ENCODE data around the gene MPHOSPH9. TPM values are rescaled to one million over a fixed set of nuclear protein-coding genes. Genes with fewer than 3 reads are reported as not detected.

The MPHOSPH9 gene
- total and polyA plus RNA-seq, 2 donors (not counting 1 experiment from before 2014, with no cell fraction given), result 11.8 to 45.1 TPM

DNA sequence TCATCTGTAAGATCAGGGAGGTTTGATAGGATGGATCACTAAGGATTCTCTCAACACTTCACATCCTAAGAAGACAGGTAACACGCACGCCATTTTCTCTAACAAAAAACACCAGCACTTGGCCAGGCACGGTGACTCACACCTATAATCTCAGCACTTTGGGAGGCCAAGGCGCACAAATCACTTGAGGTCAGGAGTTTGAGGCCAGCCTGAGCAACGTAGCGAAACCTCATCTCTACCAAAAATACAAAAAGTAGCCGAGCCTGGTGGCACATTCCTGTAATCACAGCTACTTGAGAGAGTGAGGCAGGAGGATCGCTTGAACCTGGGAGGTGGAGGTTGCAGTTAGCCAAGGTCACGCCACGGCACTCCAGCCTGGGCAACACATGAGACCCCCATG, 49.2 kb upstream of the MPHOSPH9 start:
- Histone ChIP-seq H3K9me3 (ENCODE audit: control extremely low read depth in 1 of 3, control insufficient read depth in 2 of 3, insufficient read depth in 1 of 3, low read length in 2 of 3) (no peaks in the 10 kb centered on the region), H3K36me3 (replicated peaks in 1 of 2; ENCODE audit: control extremely low read depth in 1 of 2, control insufficient read depth in 1 of 2, extremely low read depth in 1 of 2, insufficient read depth in 2 of 2, low read length in 1 of 2) (no peaks in the 10 kb centered on the region), H3K4me3 (ENCODE audit: control extremely low read depth in 1 of 5, extremely low read depth in 1 of 5, insufficient read depth in 1 of 5, low read depth in 2 of 5, low read length in 4 of 5) (no peak overlapping the region), H4K20me1 (ENCODE audit: control insufficient read depth, insufficient read depth, low read length, poor library complexity, severe bottlenecking) (no peaks in the 10 kb centered on the region), H2AFZ (ENCODE audit: insufficient read depth, low read depth, low read length, poor library complexity, severe bottlenecking) (no peak overlapping the region), H3K79me2 (ENCODE audit: control insufficient read depth, insufficient read depth, low read length) (no peaks in the 10 kb centered on the region), H3K4me1 (ENCODE audit: control insufficient read depth in 2 of 2, insufficient read depth in 2 of 2, low read length in 2 of 2) (peaks cover 0 to 13% of the 10 kb centered on the region in 2 donors), H3K27ac (ENCODE audit: low read length in 2 of 2) (no peak overlapping the region), H3K27me3 (replicated peaks in 1 of 4; ENCODE audit: control extremely low read depth in 1 of 4, control insufficient read depth in 3 of 4, insufficient read depth in 4 of 4, low read length in 3 of 4) (no peaks in the 10 kb centered on the region), H3K4me2 (replicated peaks; ENCODE audit: low read depth, low read length, poor library complexity, severe bottlenecking) (no peak overlapping the region), H3K9ac (ENCODE audit: low read length) (no peak overlapping the region)
- intact Hi-C loops (cut with micrococcal nuclease), result no loop called here
- Mint-ChIP-seq H3K4me3 (no peak overlapping the region), H3K9me3 (ENCODE audit: insufficient read depth) (no peaks in the 10 kb centered on the region), H3K27me3 (no peaks in the 10 kb centered on the region), H3K4me1 (peaks cover 6% of the 10 kb centered on the region), H3K27ac (no peak overlapping the region)
- 98% methylated on average over 7 of the region's 10 CpGs for WGBS (ENCODE audit: insufficient coverage)
- no peak for ATAC-seq (ENCODE audit: low read depth)
- DNase-seq, result no peak
- ChIA-PET CTCF (interaction anchor here (0.6 kb wide), 1 partner anchor 35 kb away, joined by 3 read pairs; no protein-coding TSS in a partner anchor), POLR2A (no interaction called here)
- TF ChIP-seq CTCF (IDR thresholded peaks at IDR 0.05) (no peak), EZH2 (IDR thresholded peaks at IDR 0.05; ENCODE audit: borderline replicate concordance, insufficient read depth, low read depth, low read length, poor library complexity, severe bottlenecking) (no peak)

GRCh38 chr12:123280971-123281370, 48.0 kb upstream of the MPHOSPH9 start:
- ChIA-PET CTCF (interaction anchor here (0.6 to 0.7 kb wide), 2 partner anchors 11 to 631 kb away, joined by 3 to 4 read pairs; no protein-coding TSS in a partner anchor), POLR2A (no interaction called here)
- TF ChIP-seq EZH2 (IDR thresholded peaks at IDR 0.05; ENCODE audit: borderline replicate concordance, insufficient read depth, low read depth, low read length, poor library complexity, severe bottlenecking) (no peak), CTCF (IDR thresholded peaks at IDR 0.05) (no peak)
- no peaks in the 10 kb centered on the region for H3K27me3 Mint-ChIP-seq
- no peak overlapping the region for H3K27ac Mint-ChIP-seq
- H3K9ac ChIP-seq (ENCODE audit: low read length), result no peak overlapping the region
- DNase-seq (no peak), ATAC-seq (ENCODE audit: low read depth) (no peak)
- WGBS (ENCODE audit: insufficient coverage), result no CpG with 5 or more reads among the region's 2 CpGs
- no peak overlapping the region for H2AFZ ChIP-seq (ENCODE audit: insufficient read depth, low read depth, low read length, poor library complexity, severe bottlenecking)
- intact Hi-C loops (cut with micrococcal nuclease), result no loop called here
- H3K79me2 ChIP-seq (ENCODE audit: control insufficient read depth, insufficient read depth, low read length), result no peaks in the 10 kb centered on the region
- no peaks in the 10 kb centered on the region for H4K20me1 ChIP-seq (ENCODE audit: control insufficient read depth, insufficient read depth, low read length, poor library complexity, severe bottlenecking)
- no peak overlapping the region for H3K4me2 ChIP-seq (replicated peaks; ENCODE audit: low read depth, low read length, poor library complexity, severe bottlenecking)
- no peaks in the 10 kb centered on the region for H3K9me3 ChIP-seq (ENCODE audit: control extremely low read depth in 1 of 3, control insufficient read depth in 2 of 3, insufficient read depth in 1 of 3, low read length in 2 of 3)
- H3K27ac ChIP-seq (ENCODE audit: low read length in 2 of 2), result no peak overlapping the region
- no peak overlapping the region for H3K4me3 Mint-ChIP-seq
- H3K4me1 Mint-ChIP-seq, result peaks cover 6% of the 10 kb centered on the region
- H3K36me3 ChIP-seq (replicated peaks in 1 of 2; ENCODE audit: control extremely low read depth in 1 of 2, control insufficient read depth in 1 of 2, extremely low read depth in 1 of 2, insufficient read depth in 2 of 2, low read length in 1 of 2), result no peaks in the 10 kb centered on the region
- H3K9me3 Mint-ChIP-seq (ENCODE audit: insufficient read depth), result no peaks in the 10 kb centered on the region
- no peaks in the 10 kb centered on the region for H3K27me3 ChIP-seq (replicated peaks in 1 of 4; ENCODE audit: control extremely low read depth in 1 of 4, control insufficient read depth in 3 of 4, insufficient read depth in 4 of 4, low read length in 3 of 4)
- H3K4me1 ChIP-seq (ENCODE audit: control insufficient read depth in 2 of 2, insufficient read depth in 2 of 2, low read length in 2 of 2), result peaks cover 0 to 13% of the 10 kb centered on the region in 2 donors
- H3K4me3 ChIP-seq (ENCODE audit: control extremely low read depth in 1 of 5, extremely low read depth in 1 of 5, insufficient read depth in 1 of 5, low read depth in 2 of 5, low read length in 4 of 5), result no peak overlapping the region
